ENCODE results near the gene TMEM42.

TMEM42 gene

GRCh38 chr3:44909063-44909462 is 47.4 kb downstream of the TMEM42 start:
- peaks cover 36% of the 10 kb centered on the region for H3K4me1 Mint-ChIP-seq
- peaks cover 8% of the 10 kb centered on the region for H3K27me3 Mint-ChIP-seq (ENCODE audit: low read depth, poor library complexity)
- no peak overlapping the region for H3K27ac Mint-ChIP-seq
- no peak for DNase-seq
- TF ChIP-seq CTCF (IDR thresholded peaks at IDR 0.05): no peak
- no peaks in the 10 kb centered on the region for H3K36me3 Mint-ChIP-seq (ENCODE audit: low read depth)
- peaks cover 8% of the 10 kb centered on the region for H3K9me3 Mint-ChIP-seq
- H3K4me3 Mint-ChIP-seq: no peak overlapping the region

- no peak for DNase-seq
- H3K36me3 Mint-ChIP-seq (ENCODE audit: low read depth): no peaks in the 10 kb centered on the region
- no peak for TF ChIP-seq CTCF (IDR thresholded peaks at IDR 0.05)
- peaks cover 8% of the 10 kb centered on the region for H3K9me3 Mint-ChIP-seq
- no peak overlapping the region for H3K27ac Mint-ChIP-seq
- H3K4me1 Mint-ChIP-seq: peaks cover 34% of the 10 kb centered on the region
- peaks cover 13% of the 10 kb centered on the region for H3K27me3 Mint-ChIP-seq (ENCODE audit: low read depth, poor library complexity)
- H3K4me3 Mint-ChIP-seq: no peak overlapping the region
These were observed 49.0 kb downstream of the TMEM42 start for GRCh38 chr3:44910693-44911092.

GRCh38 chr3:44913868-44914468 is 52.3 kb downstream of the TMEM42 start:
- Mint-ChIP-seq H3K36me3 (ENCODE audit: low read depth) (peaks cover 5% of the 10 kb centered on the region), H3K27me3 (ENCODE audit: low read depth, poor library complexity) (peaks cover 13% of the 10 kb centered on the region), H3K4me1 (peaks cover 17% of the 10 kb centered on the region), H3K4me3 (no peak overlapping the region), H3K9me3 (peaks cover 8% of the 10 kb centered on the region), H3K27ac (no peak overlapping the region)
- peak; percentile 87 for TF ChIP-seq CTCF (IDR thresholded peaks at IDR 0.05)
- DNase-seq: peak; percentile 78

GRCh38 chr3:44914936-44915335 is 53.2 kb downstream of the TMEM42 start:
- Mint-ChIP-seq H3K36me3 (ENCODE audit: low read depth) (peaks cover 5% of the 10 kb centered on the region), H3K27ac (no peak overlapping the region), H3K4me3 (no peak overlapping the region), H3K27me3 (ENCODE audit: low read depth, poor library complexity) (peaks cover 9% of the 10 kb centered on the region), H3K9me3 (peaks cover 8% of the 10 kb centered on the region), H3K4me1 (peaks cover 8% of the 10 kb centered on the region)
- DNase-seq: no peak
- peak; percentile 26 for TF ChIP-seq CTCF (IDR thresholded peaks at IDR 0.05)
